HL-60 (cell line): ENCODE data around the gene DZANK1.

Source experiments
- DNase-seq, 2 experiments: peaks; one replicate each; pipeline ENCODE4 v3.0.0-alpha.2; 2010 to 2020; ENCODE audit warnings: low read depth in 1 of 2, low spot score in 1 of 2
- H3K27ac ChIP-seq: fragments of 250-450 bp; sonication (Bioruptor Pico); replicated peaks from 2 replicates; pipeline ENCODE4 v1.5.1; 2020; ENCODE audit warnings: mild to moderate bottlenecking, moderate library complexity
- H3K27me3 ChIP-seq: fragments of 250-450 bp; sonication (Bioruptor Pico); 2 replicates; pipeline ENCODE4 v1.5.1; 2021; ENCODE audit warnings: mild to moderate bottlenecking, moderate library complexity; ENCODE audit not compliant: insufficient read depth, poor library complexity, severe bottlenecking
- H3K4me3 ChIP-seq: replicated peaks from 2 replicates; pipeline ENCODE4 v1.5.1; 2011; ENCODE audit warnings: mild to moderate bottlenecking, control low read depth, low read length; ENCODE audit not compliant: insufficient read depth
- GABPA ChIP-seq: IDR thresholded peaks from 2 replicates; pipeline ENCODE4 v1.6.1; 2012; ENCODE audit warnings: low read depth
- POLR2AphosphoS5 ChIP-seq: IDR thresholded peaks from 2 replicates; pipeline ENCODE4 v1.6.1; 2012; ENCODE audit warnings: low read depth
- SPI1 ChIP-seq: IDR thresholded peaks from 2 replicates; pipeline ENCODE4 v1.6.1; 2012; ENCODE audit warnings: low read depth, mild to moderate bottlenecking, borderline replicate concordance
- TF ChIP-seq, protein P1 (sequence below): IDR thresholded peaks from one replicate; pipeline ENCODE4 v1.5.1; 2011; ENCODE audit warnings: low read length, control low read depth, inconsistent platforms; ENCODE audit not compliant: insufficient read depth
- TF ChIP-seq, protein P2 (sequence below): IDR thresholded peaks from 2 replicates; pipeline ENCODE4 v1.6.1; 2012; ENCODE audit warnings: low read depth; ENCODE audit not compliant: insufficient replicate concordance

DZANK1 gene

DNA sequence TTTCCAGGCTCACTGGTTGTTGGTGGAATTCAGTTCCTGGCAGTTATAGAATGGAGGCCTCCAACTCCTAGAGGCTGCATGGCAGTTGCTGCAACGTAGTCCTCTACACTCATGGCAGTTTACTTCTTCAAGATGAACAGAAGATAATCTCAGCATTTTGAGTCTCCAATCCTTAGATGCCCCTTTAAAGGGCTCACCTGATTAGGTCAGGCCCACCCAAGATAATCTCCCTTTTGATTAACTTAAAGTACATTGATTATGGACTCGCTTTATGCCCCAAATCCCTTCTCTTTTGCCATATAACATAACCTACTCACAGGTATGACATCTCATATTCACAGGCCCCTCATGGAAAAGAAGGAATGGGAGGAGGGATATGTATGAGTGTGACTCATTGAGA is 102.1 kb downstream of the DZANK1 start:
- H3K4me3 ChIP-seq, result no peak overlapping the region
- H3K27me3 ChIP-seq, result no peaks in the 10 kb centered on the region
- DNase-seq, result no peak
- H3K27ac ChIP-seq, result no peak overlapping the region
- TF ChIP-seq SPI1, result no peak
- TF ChIP-seq, protein P1, sequence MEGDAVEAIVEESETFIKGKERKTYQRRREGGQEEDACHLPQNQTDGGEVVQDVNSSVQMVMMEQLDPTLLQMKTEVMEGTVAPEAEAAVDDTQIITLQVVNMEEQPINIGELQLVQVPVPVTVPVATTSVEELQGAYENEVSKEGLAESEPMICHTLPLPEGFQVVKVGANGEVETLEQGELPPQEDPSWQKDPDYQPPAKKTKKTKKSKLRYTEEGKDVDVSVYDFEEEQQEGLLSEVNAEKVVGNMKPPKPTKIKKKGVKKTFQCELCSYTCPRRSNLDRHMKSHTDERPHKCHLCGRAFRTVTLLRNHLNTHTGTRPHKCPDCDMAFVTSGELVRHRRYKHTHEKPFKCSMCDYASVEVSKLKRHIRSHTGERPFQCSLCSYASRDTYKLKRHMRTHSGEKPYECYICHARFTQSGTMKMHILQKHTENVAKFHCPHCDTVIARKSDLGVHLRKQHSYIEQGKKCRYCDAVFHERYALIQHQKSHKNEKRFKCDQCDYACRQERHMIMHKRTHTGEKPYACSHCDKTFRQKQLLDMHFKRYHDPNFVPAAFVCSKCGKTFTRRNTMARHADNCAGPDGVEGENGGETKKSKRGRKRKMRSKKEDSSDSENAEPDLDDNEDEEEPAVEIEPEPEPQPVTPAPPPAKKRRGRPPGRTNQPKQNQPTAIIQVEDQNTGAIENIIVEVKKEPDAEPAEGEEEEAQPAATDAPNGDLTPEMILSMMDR, result no peak
- TF ChIP-seq, protein P2, sequence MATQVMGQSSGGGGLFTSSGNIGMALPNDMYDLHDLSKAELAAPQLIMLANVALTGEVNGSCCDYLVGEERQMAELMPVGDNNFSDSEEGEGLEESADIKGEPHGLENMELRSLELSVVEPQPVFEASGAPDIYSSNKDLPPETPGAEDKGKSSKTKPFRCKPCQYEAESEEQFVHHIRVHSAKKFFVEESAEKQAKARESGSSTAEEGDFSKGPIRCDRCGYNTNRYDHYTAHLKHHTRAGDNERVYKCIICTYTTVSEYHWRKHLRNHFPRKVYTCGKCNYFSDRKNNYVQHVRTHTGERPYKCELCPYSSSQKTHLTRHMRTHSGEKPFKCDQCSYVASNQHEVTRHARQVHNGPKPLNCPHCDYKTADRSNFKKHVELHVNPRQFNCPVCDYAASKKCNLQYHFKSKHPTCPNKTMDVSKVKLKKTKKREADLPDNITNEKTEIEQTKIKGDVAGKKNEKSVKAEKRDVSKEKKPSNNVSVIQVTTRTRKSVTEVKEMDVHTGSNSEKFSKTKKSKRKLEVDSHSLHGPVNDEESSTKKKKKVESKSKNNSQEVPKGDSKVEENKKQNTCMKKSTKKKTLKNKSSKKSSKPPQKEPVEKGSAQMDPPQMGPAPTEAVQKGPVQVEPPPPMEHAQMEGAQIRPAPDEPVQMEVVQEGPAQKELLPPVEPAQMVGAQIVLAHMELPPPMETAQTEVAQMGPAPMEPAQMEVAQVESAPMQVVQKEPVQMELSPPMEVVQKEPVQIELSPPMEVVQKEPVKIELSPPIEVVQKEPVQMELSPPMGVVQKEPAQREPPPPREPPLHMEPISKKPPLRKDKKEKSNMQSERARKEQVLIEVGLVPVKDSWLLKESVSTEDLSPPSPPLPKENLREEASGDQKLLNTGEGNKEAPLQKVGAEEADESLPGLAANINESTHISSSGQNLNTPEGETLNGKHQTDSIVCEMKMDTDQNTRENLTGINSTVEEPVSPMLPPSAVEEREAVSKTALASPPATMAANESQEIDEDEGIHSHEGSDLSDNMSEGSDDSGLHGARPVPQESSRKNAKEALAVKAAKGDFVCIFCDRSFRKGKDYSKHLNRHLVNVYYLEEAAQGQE, result no peak
- TF ChIP-seq GABPA, result no peak
- no peak for TF ChIP-seq POLR2AphosphoS5

DNA sequence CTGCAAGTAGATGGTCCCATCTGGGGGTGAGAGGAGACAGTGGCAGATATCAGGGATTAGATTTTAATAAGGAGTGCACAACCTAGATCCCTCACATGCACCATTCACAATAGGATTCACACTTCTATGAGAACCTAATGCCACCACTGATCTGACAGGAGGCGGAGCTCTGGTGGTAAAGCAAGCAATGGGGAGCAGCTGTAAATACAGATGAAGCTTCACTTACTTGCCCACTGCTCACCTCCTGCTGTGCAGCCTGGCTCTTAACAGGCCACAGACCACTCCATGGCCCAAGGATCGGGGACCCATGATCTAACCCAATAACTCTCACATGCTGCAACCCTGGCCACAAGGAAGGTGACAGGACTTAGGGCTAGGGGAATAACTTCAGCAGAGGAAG is 103.1 kb downstream of the DZANK1 start:
- Histone ChIP-seq H3K4me3 (no peak overlapping the region), H3K27ac (no peak overlapping the region), H3K27me3 (no peaks in the 10 kb centered on the region)
- DNase-seq, result no peak
- TF ChIP-seq, protein P2, result no peak
- no peak for TF ChIP-seq SPI1
- TF ChIP-seq, protein P1, result no peak
- no peak for TF ChIP-seq GABPA
- no peak for TF ChIP-seq POLR2AphosphoS5

DNA sequence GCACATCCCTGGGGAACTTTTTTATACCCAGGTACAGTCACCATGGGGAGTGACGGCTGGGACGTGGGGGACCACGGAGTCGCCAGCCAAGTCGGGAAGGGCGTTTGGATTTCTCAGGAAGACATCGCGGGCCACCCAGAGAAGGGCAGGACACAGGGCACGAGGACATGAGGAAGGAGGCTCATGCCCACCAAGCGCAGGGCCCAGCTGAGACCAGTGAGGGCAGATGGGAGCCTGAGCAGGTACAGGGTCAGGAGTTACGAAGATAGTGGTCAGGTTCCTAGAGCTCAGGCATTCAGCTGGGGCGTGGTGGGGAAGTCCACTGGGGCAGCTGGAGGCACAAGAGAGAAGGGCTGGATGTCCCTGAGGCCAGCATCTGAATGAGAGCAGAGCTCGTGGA is 103.9 kb downstream of the DZANK1 start:
- Histone ChIP-seq H3K27me3 (no peaks in the 10 kb centered on the region), H3K4me3 (no peak overlapping the region), H3K27ac (no peak overlapping the region)
- DNase-seq, result no peak
- TF ChIP-seq GABPA, result no peak
- TF ChIP-seq, protein P1, result no peak
- no peak for TF ChIP-seq SPI1
- TF ChIP-seq POLR2AphosphoS5, result no peak
- TF ChIP-seq, protein P2, result no peak
